AG04450 (cell line): Measurements from ENCODE around the gene ITPK1. TPM values are rescaled to one million over a fixed set of nuclear protein-coding genes. Genes with fewer than 3 reads are reported as not detected.

Experiments used
- CTCF ChIA-PET: fragments of 300-600, 350-600 bp; formaldehyde crosslinking; extraction: SDS; loops from one replicate; lab custom pipeline; 2022; ENCODE audit warnings: antibody characterized with exemption, inconsistent platforms; lab: Charles Lee
- POLR2A ChIA-PET: fragments of 350-600 bp; formaldehyde crosslinking; extraction: SDS; loops from one replicate; lab custom pipeline; 2021; ENCODE audit warnings: antibody characterized with exemption, inconsistent platforms; lab: Yijun Ruan, JAX
- DNase-seq: peaks from one replicate; pipeline ENCODE4 v3.0.0-alpha.2; 2011; ENCODE audit warnings: low read depth, low spot score
- H3K27ac ChIP-seq: one replicate; pipeline ENCODE4 v1.5.1; 2012; ENCODE audit warnings: low read depth, low read length, control low read depth
- H3K27me3 ChIP-seq: one replicate; pipeline ENCODE4 v1.6.0; 2012; ENCODE audit warnings: low read length; ENCODE audit not compliant: control insufficient read depth, insufficient read depth
- H3K4me3 ChIP-seq: 2 replicates; pipeline ENCODE4 v1.5.1; 2011; ENCODE audit warnings: mild to moderate bottlenecking, low read depth, low read length, control low read depth
- H3K9me3 ChIP-seq: 2 replicates; pipeline ENCODE4 v1.5.1; 2012; ENCODE audit warnings: low read length; ENCODE audit not compliant: control insufficient read depth, insufficient read depth
- polyA plus RNA-seq: library from polyadenylated mRNA; depleted of rRNA; stranded (reverse); fragments of >200 nt; gene quantifications from 2 replicates; pipeline ENCODE4 v1.2.3, GENCODE V29; 2011
- TF ChIP-seq, protein P1 (sequence below): IDR thresholded peaks from 2 replicates; pipeline ENCODE4 v1.5.1; 2011; ENCODE audit warnings: low read depth, low read length, control low read depth, inconsistent platforms

ITPK1 gene
- polyA plus RNA-seq, 1 experiment, result 13.6 TPM

DNA sequence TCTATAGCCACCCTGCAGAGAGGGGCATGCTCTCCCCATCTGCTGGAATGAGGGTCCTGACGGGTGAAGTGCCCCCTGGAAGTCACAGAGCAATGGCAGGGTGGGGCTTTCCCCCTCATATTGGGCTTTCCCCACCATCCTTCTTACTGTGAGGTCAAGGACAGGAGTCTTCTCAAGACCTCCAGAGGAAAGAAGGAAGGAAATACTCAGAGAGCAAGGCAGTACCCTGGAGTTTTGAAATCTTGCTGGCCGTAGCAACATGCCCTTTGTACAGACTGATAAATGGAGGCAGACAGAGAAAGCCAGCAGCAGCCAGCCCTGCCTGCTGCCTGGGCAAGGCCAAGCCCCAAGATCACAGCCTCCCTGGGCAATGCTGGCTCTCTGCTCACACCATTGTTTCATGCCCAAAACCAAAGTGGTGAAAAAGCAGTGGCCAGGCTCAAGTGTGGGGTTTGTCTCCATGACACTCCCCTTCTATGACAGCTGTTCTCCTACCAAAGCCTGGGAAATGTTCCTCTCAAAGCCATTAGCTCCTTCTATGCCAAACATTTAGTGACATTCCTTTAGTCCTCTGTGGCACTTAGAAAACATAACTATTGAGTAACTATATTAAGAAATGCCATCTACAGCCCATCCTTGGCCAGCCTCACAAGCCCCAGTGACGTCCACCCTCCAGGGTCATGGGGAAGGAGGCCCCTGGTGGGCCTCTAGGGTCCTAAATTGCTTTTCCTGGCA, 13.2 kb upstream of the ITPK1 start:
- TF ChIP-seq, protein P1, sequence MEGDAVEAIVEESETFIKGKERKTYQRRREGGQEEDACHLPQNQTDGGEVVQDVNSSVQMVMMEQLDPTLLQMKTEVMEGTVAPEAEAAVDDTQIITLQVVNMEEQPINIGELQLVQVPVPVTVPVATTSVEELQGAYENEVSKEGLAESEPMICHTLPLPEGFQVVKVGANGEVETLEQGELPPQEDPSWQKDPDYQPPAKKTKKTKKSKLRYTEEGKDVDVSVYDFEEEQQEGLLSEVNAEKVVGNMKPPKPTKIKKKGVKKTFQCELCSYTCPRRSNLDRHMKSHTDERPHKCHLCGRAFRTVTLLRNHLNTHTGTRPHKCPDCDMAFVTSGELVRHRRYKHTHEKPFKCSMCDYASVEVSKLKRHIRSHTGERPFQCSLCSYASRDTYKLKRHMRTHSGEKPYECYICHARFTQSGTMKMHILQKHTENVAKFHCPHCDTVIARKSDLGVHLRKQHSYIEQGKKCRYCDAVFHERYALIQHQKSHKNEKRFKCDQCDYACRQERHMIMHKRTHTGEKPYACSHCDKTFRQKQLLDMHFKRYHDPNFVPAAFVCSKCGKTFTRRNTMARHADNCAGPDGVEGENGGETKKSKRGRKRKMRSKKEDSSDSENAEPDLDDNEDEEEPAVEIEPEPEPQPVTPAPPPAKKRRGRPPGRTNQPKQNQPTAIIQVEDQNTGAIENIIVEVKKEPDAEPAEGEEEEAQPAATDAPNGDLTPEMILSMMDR, result no peak
- Histone ChIP-seq H3K27me3 (peaks cover 13% of the 10 kb centered on the region), H3K27ac (no peak overlapping the region), H3K9me3 (no peaks in the 10 kb centered on the region), H3K4me3 (no peak overlapping the region)
- CTCF ChIA-PET, result interaction anchor here (1.5 kb wide), 1 partner anchor 16 kb away, joined by 8 read pairs; no protein-coding TSS in a partner anchor
- no peak for DNase-seq
- POLR2A ChIA-PET, result no interaction called here

DNA sequence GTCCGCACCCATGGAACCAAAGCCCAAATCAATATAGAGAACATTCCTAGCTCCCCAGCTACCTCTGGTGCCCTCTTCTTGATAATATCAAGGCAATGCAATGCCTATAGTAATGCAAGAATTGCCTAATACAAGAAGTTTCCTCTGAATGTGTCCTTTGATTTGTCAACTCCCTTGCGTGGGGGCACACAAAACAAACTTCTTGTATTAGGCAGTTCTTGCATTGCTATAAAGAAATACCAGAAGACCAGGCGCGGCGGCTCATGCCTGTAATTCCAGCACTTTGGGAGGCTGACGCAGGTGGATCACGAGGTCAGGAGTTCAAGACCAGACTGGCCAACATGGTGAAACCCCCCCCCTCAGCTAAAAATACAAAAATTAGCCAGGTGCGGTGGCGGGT, 10.4 kb upstream of the ITPK1 start:
- Histone ChIP-seq H3K27me3 (peaks cover 13% of the 10 kb centered on the region), H3K9me3 (no peaks in the 10 kb centered on the region), H3K4me3 (no peak overlapping the region), H3K27ac (no peak overlapping the region)
- TF ChIP-seq, protein P1, result no peak
- ChIA-PET CTCF (interaction anchor here (1.3 kb wide), 1 partner anchor 12 kb away, joined by 4 read pairs; no protein-coding TSS in a partner anchor), POLR2A (interaction anchor here (0.7 kb wide), 1 partner anchor 10 kb away, joined by 7 read pairs; no protein-coding TSS in a partner anchor)
- DNase-seq, result no peak

DNA sequence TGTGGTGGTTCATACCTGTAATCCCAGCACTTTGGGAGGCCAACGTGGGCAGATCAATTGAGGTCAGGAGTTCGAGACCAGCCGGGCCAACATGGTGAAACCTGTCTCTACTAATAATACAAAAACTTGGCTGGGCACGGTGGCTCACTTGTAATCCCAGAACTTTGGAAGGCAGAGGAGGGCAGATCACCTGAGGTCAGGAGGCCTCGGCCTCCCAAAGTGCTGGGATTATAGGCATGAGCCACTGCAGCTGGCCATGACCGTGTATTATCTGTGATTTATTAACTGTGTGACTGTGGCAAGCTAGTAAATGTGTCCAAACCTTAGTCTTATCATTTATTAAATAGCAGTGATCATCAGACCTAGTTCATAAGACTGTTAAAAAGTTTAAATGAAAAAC, 7.1 kb upstream of the ITPK1 start:
- TF ChIP-seq, protein P1, result no peak
- Histone ChIP-seq H3K9me3 (no peaks in the 10 kb centered on the region), H3K4me3 (no peak overlapping the region), H3K27me3 (peaks cover 6% of the 10 kb centered on the region), H3K27ac (no peak overlapping the region)
- POLR2A ChIA-PET, result no interaction called here
- DNase-seq, result no peak
- CTCF ChIA-PET, result interaction anchor here (1.5 to 5.2 kb wide), 3 partner anchors 9 to 170 kb away, joined by 3 to 38 read pairs (median 9); no protein-coding TSS in a partner anchor

- no peak overlapping the region for H3K4me3 ChIP-seq
- ChIA-PET CTCF (interaction anchor here (0.8 to 5.2 kb wide), 2 partner anchors 8 to 11 kb away, joined by 5 to 38 read pairs; no protein-coding TSS in a partner anchor), POLR2A (no interaction called here)
- DNase-seq, result no peak
- H3K9me3 ChIP-seq, result no peaks in the 10 kb centered on the region
- TF ChIP-seq, protein P1, result no peak
- no peak overlapping the region for H3K27ac ChIP-seq
- peaks cover 3% of the 10 kb centered on the region for H3K27me3 ChIP-seq
Observed at GRCh38 chr14:93121030-93121834, 5.5 kb upstream of the ITPK1 start.
